ENCODE data around the gene LRP1-AS.

The LRP1-AS gene

DNA sequence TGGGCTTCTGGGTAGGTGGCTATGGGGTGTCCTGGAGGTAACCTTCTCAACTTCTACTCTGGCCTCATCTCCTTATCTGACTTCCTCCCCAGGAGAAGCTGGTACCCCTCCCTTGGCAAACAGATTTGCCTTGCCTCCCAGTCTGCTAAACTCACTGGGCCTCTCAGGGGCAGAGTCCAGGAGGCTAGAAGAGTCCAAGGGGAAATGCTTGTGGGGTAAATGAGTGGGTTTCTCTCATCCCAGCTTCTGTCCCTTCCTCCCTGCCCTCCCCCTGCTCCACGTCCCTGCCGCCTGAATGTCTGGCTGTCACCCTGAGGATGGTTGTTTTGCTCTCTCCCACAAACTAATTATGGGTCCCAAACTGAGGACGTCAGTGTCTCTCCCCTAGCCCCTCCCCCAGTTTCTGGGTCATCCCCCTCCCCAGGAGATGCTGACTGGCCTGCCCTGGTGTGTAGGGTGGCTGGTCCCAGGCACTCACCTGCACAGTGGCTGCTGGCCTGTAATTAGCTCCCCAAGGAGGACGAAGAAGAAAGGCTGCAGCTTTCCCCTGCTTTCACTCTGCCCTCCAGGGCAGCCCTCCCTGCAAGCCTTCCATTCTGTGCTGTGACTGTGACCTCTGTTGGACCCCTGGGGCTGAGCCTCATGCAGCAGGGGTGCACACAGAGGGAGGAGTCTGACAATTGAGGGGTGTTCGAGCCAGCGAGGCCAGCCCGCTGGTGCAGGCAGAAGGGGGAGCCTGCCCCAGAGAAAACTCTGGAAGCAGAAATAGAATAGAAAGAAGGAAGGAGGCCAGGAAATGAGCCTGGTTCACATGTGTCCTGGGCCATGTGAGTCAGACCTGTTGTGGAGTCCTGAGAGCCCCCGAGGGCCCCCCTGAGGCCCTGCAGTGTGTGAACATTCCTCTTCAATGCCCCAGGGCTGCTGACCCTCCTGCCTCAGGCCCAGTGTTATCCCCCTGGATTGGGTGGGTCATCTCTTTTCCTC, at the start of gene LRP1-AS:
Gene LRP1-AS (minus strand): TSS at position 659 of the 984 bp plus-strand sequence.
- peaks cover 58 to 63% of the 10 kb centered on the region in 2 donors for H3K4me1 ChIP-seq (ENCODE audit: control insufficient read depth in 1 of 2, insufficient read depth in 2 of 2, low read length in 2 of 2)
- H3K27me3 ChIP-seq (ENCODE audit: control insufficient read depth in 1 of 2, insufficient read depth in 2 of 2, low read length in 2 of 2) = no peaks in the 10 kb centered on the region
- H3K36me3 ChIP-seq (ENCODE audit: control insufficient read depth in 1 of 2, insufficient read depth in 2 of 2, low read length in 2 of 2) = peaks cover 23 to 42% of the 10 kb centered on the region in 2 donors
- peak within 1 kb of the TSS; percentile 53 for H3K27ac ChIP-seq (ENCODE audit: low read depth, low read length)
- no peaks in the 10 kb centered on the region for H3K9me3 ChIP-seq (ENCODE audit: control insufficient read depth in 1 of 2, low read length in 2 of 2)
- H3K9ac ChIP-seq (ENCODE audit: low read depth in 1 of 2, low read length in 2 of 2) = peak within 1 kb of the TSS; percentile 34 to 45
- H3K4me3 ChIP-seq (ENCODE audit: low read depth in 1 of 2, low read length in 2 of 2) = peak within 1 kb of the TSS; percentile 44 to 50

GRCh38 chr12:57196956-57197355, 49.5 kb upstream of the LRP1-AS start:
- no peaks in the 10 kb centered on the region for H3K27me3 ChIP-seq (ENCODE audit: control insufficient read depth in 1 of 2, insufficient read depth in 2 of 2, low read length in 2 of 2)
- no peak overlapping the region for H3K9ac ChIP-seq (ENCODE audit: low read depth in 1 of 2, low read length in 2 of 2)
- peaks cover 69 to 97% of the 10 kb centered on the region in 2 donors for H3K36me3 ChIP-seq (ENCODE audit: control insufficient read depth in 1 of 2, insufficient read depth in 2 of 2, low read length in 2 of 2)

GRCh38 chr12:57196439-57196838, 49.0 kb upstream of the LRP1-AS start:
- H3K4me3 ChIP-seq (ENCODE audit: low read depth in 1 of 2, low read length in 2 of 2) = no peak overlapping the region
- no peak overlapping the region for H3K9ac ChIP-seq (ENCODE audit: low read depth in 1 of 2, low read length in 2 of 2)
- H3K27me3 ChIP-seq (ENCODE audit: control insufficient read depth in 1 of 2, insufficient read depth in 2 of 2, low read length in 2 of 2) = no peaks in the 10 kb centered on the region
- H3K27ac ChIP-seq (ENCODE audit: low read depth, low read length) = no peak overlapping the region
- H3K4me1 ChIP-seq (ENCODE audit: control insufficient read depth in 1 of 2, insufficient read depth in 2 of 2, low read length in 2 of 2) = no peaks in the 10 kb centered on the region
- H3K9me3 ChIP-seq (ENCODE audit: control insufficient read depth in 1 of 2, low read length in 2 of 2) = no peaks in the 10 kb centered on the region
- H3K36me3 ChIP-seq (ENCODE audit: control insufficient read depth in 1 of 2, insufficient read depth in 2 of 2, low read length in 2 of 2) = peaks cover 70 to 97% of the 10 kb centered on the region in 2 donors

More at GRCh38 chr12:57196956-57197355, 49.5 kb upstream of the LRP1-AS start:
- no peak overlapping the region for H3K4me3 ChIP-seq (ENCODE audit: low read depth in 1 of 2, low read length in 2 of 2)
- no peaks in the 10 kb centered on the region for H3K9me3 ChIP-seq (ENCODE audit: control insufficient read depth in 1 of 2, low read length in 2 of 2)
- no peak overlapping the region for H3K27ac ChIP-seq (ENCODE audit: low read depth, low read length)
- H3K4me1 ChIP-seq (ENCODE audit: control insufficient read depth in 1 of 2, insufficient read depth in 2 of 2, low read length in 2 of 2) = no peaks in the 10 kb centered on the region

DNA sequence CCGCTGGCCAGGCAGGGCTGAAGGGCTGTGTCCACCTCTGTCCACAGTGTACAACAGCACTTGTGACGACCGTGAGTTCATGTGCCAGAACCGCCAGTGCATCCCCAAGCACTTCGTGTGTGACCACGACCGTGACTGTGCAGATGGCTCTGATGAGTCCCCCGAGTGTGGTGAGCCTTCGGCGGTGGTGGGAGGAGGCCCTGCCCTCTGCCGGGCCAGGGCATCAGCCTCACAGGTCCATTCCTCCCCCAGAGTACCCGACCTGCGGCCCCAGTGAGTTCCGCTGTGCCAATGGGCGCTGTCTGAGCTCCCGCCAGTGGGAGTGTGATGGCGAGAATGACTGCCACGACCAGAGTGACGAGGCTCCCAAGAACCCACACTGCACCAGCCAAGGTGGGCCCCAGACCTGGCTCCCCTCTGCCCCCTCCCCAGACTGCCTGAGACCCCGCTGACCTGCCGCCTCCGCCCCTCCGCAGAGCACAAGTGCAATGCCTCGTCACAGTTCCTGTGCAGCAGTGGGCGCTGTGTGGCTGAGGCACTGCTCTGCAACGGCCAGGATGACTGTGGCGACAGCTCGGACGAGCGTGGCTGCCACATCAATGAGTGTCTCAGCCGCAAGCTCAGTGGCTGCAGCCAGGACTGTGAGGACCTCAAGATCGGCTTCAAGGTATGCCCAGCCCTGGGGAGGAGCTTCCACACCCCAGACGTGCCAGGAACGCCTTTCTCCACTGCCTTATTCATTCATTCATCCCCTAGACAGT, 48.4 kb upstream of the LRP1-AS start:
- no peak overlapping the region for H3K4me3 ChIP-seq (ENCODE audit: low read depth in 1 of 2, low read length in 2 of 2)
- H3K9me3 ChIP-seq (ENCODE audit: control insufficient read depth in 1 of 2, low read length in 2 of 2) = no peaks in the 10 kb centered on the region
- H3K27me3 ChIP-seq (ENCODE audit: control insufficient read depth in 1 of 2, insufficient read depth in 2 of 2, low read length in 2 of 2) = no peaks in the 10 kb centered on the region
- no peak overlapping the region for H3K27ac ChIP-seq (ENCODE audit: low read depth, low read length)
- H3K9ac ChIP-seq (ENCODE audit: low read depth in 1 of 2, low read length in 2 of 2) = no peak overlapping the region
- peaks cover 69 to 97% of the 10 kb centered on the region in 2 donors for H3K36me3 ChIP-seq (ENCODE audit: control insufficient read depth in 1 of 2, insufficient read depth in 2 of 2, low read length in 2 of 2)
- no peaks in the 10 kb centered on the region for H3K4me1 ChIP-seq (ENCODE audit: control insufficient read depth in 1 of 2, insufficient read depth in 2 of 2, low read length in 2 of 2)

DNA sequence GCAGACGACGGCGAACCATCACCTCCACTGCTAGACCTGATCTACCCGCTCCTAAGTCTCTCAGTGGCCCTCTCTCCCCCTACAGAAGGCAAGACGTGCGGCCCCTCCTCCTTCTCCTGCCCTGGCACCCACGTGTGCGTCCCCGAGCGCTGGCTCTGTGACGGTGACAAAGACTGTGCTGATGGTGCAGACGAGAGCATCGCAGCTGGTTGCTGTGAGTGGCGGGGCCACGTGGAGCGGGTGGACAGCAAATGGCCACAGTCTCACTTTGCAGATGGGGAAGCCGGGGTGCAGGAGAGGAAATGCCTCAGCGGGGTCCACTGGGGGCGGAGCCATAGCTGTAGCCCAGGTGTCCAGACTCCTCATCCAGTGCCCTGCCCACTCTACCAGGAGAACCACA, 47.8 kb upstream of the LRP1-AS start:
- Histone ChIP-seq H3K9me3 (ENCODE audit: control insufficient read depth in 1 of 2, low read length in 2 of 2) (no peaks in the 10 kb centered on the region), H3K27me3 (ENCODE audit: control insufficient read depth in 1 of 2, insufficient read depth in 2 of 2, low read length in 2 of 2) (no peaks in the 10 kb centered on the region), H3K4me1 (ENCODE audit: control insufficient read depth in 1 of 2, insufficient read depth in 2 of 2, low read length in 2 of 2) (no peaks in the 10 kb centered on the region), H3K27ac (ENCODE audit: low read depth, low read length) (no peak overlapping the region), H3K36me3 (ENCODE audit: control insufficient read depth in 1 of 2, insufficient read depth in 2 of 2, low read length in 2 of 2) (peaks cover 71 to 98% of the 10 kb centered on the region in 2 donors), H3K9ac (ENCODE audit: low read depth in 1 of 2, low read length in 2 of 2) (no peak overlapping the region), H3K4me3 (ENCODE audit: low read depth in 1 of 2, low read length in 2 of 2) (no peak overlapping the region)

GRCh38 chr12:57194253-57194652, 46.8 kb upstream of the LRP1-AS start:
- no peaks in the 10 kb centered on the region for H3K4me1 ChIP-seq (ENCODE audit: control insufficient read depth in 1 of 2, insufficient read depth in 2 of 2, low read length in 2 of 2)
- no peaks in the 10 kb centered on the region for H3K9me3 ChIP-seq (ENCODE audit: control insufficient read depth in 1 of 2, low read length in 2 of 2)
- no peak overlapping the region for H3K27ac ChIP-seq (ENCODE audit: low read depth, low read length)
- no peak overlapping the region for H3K4me3 ChIP-seq (ENCODE audit: low read depth in 1 of 2, low read length in 2 of 2)
- H3K9ac ChIP-seq (ENCODE audit: low read depth in 1 of 2, low read length in 2 of 2) = no peak overlapping the region
- H3K27me3 ChIP-seq (ENCODE audit: control insufficient read depth in 1 of 2, insufficient read depth in 2 of 2, low read length in 2 of 2) = no peaks in the 10 kb centered on the region
- peaks cover 63 to 100% of the 10 kb centered on the region in 2 donors for H3K36me3 ChIP-seq (ENCODE audit: control insufficient read depth in 1 of 2, insufficient read depth in 2 of 2, low read length in 2 of 2)

- no peaks in the 10 kb centered on the region for H3K4me1 ChIP-seq (ENCODE audit: control insufficient read depth in 1 of 2, insufficient read depth in 2 of 2, low read length in 2 of 2)
- H3K36me3 ChIP-seq (ENCODE audit: control insufficient read depth in 1 of 2, insufficient read depth in 2 of 2, low read length in 2 of 2) = peaks cover 58 to 100% of the 10 kb centered on the region in 2 donors
Measured at GRCh38 chr12:57193706-57194245, 46.4 kb upstream of the LRP1-AS start.

DNA sequence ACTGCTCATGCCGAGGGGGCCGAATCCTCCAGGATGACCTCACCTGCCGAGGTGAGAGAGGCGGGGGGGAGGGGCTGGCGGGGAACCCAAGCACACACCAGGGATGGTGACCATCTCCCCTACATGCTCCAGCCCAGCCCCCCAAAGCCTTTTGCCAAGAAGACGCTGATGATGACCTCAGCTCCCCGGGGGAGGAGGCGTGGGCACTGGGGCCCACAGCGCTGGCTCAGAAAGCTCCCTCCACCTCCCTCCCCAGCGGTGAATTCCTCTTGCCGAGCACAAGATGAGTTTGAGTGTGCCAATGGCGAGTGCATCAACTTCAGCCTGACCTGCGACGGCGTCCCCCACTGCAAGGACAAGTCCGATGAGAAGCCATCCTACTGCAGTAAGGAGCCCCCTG, 45.5 kb upstream of the LRP1-AS start:
- H3K36me3 ChIP-seq (ENCODE audit: control insufficient read depth in 1 of 2, insufficient read depth in 2 of 2, low read length in 2 of 2) = peaks cover 59 to 100% of the 10 kb centered on the region in 2 donors
- H3K27me3 ChIP-seq (ENCODE audit: control insufficient read depth in 1 of 2, insufficient read depth in 2 of 2, low read length in 2 of 2) = no peaks in the 10 kb centered on the region
- no peak overlapping the region for H3K4me3 ChIP-seq (ENCODE audit: low read depth in 1 of 2, low read length in 2 of 2)
- no peak overlapping the region for H3K9ac ChIP-seq (ENCODE audit: low read depth in 1 of 2, low read length in 2 of 2)
- no peak overlapping the region for H3K27ac ChIP-seq (ENCODE audit: low read depth, low read length)
- no peaks in the 10 kb centered on the region for H3K4me1 ChIP-seq (ENCODE audit: control insufficient read depth in 1 of 2, insufficient read depth in 2 of 2, low read length in 2 of 2)
- H3K9me3 ChIP-seq (ENCODE audit: control insufficient read depth in 1 of 2, low read length in 2 of 2) = no peaks in the 10 kb centered on the region

More at GRCh38 chr12:57193706-57194245, 46.4 kb upstream of the LRP1-AS start:
- H3K27ac ChIP-seq (ENCODE audit: low read depth, low read length) = no peak overlapping the region
- H3K27me3 ChIP-seq (ENCODE audit: control insufficient read depth in 1 of 2, insufficient read depth in 2 of 2, low read length in 2 of 2) = no peaks in the 10 kb centered on the region
- no peaks in the 10 kb centered on the region for H3K9me3 ChIP-seq (ENCODE audit: control insufficient read depth in 1 of 2, low read length in 2 of 2)
- no peak overlapping the region for H3K9ac ChIP-seq (ENCODE audit: low read depth in 1 of 2, low read length in 2 of 2)
- H3K4me3 ChIP-seq (ENCODE audit: low read depth in 1 of 2, low read length in 2 of 2) = no peak overlapping the region

DNA sequence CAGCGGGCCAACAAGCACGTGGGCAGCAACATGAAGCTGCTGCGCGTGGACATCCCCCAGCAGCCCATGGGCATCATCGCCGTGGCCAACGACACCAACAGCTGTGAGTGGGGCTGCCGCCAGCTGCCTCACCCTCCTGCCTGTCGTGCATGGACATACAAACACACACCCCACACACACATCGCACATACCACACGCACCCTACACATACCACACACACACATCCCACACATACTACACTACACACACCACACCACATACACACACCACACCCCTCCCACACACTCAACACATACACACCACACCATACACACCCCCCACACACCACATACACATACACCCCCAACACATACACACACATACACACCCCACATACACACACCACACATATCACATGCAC, 44.0 kb upstream of the LRP1-AS start:
- H3K9me3 ChIP-seq (ENCODE audit: control insufficient read depth in 1 of 2, low read length in 2 of 2) = no peaks in the 10 kb centered on the region
- H3K9ac ChIP-seq (ENCODE audit: low read depth in 1 of 2, low read length in 2 of 2) = no peak overlapping the region
- H3K4me3 ChIP-seq (ENCODE audit: low read depth in 1 of 2, low read length in 2 of 2) = no peak overlapping the region
- H3K27ac ChIP-seq (ENCODE audit: low read depth, low read length) = no peak overlapping the region
- no peaks in the 10 kb centered on the region for H3K27me3 ChIP-seq (ENCODE audit: control insufficient read depth in 1 of 2, insufficient read depth in 2 of 2, low read length in 2 of 2)
- no peaks in the 10 kb centered on the region for H3K4me1 ChIP-seq (ENCODE audit: control insufficient read depth in 1 of 2, insufficient read depth in 2 of 2, low read length in 2 of 2)
- peaks cover 65 to 100% of the 10 kb centered on the region in 2 donors for H3K36me3 ChIP-seq (ENCODE audit: control insufficient read depth in 1 of 2, insufficient read depth in 2 of 2, low read length in 2 of 2)

Data from duodenal mucosa (tissue), 2 donors.